K562 (cell line): ENCODE results near the gene AGFG2. TPM values are rescaled to one million over a fixed set of nuclear protein-coding genes. Genes with fewer than 3 reads are reported as not detected.
A peak's percentile ranks its signal among the peaks of the same experiment; 100 is the strongest.

Experiments used
- CBX1 ChIP-seq: sonication (generic); IDR thresholded peaks from 2 replicates; pipeline ENCODE4 v1.6.1; 2016; ENCODE audit warnings: antibody characterized with exemption, low read depth, mild to moderate bottlenecking
- CBX2 ChIP-seq: fragments of 200-600 bp; sonication (generic); IDR thresholded peaks from one replicate; pipeline ENCODE4 v1.6.1; 2012; ENCODE audit warnings: mild to moderate bottlenecking, low read length, inconsistent platforms; ENCODE audit not compliant: insufficient read depth, poor library complexity, severe bottlenecking
- CEBPG ChIP-seq, 3 experiments: fragments of 200-800 bp in 1 of 3; sonication (Bioruptor generic) in 1 of 3; sonication (generic) in 1 of 3; formaldehyde crosslinking in 1 of 3; IDR thresholded peaks in 2 of 3; conservative IDR thresholded peaks in 1 of 3; 2 replicates each; pipeline versions ENCODE4 v1.6.1 to v1.8.0; 2016 to 2022; ENCODE audit warnings: missing compliant biosample characterization in 2 of 3, missing genetic modification characterization in 2 of 3, mild to moderate bottlenecking in 1 of 3, missing genetic modification reagents in 1 of 3
- CTBP1 ChIP-seq: fragments of 450-650 bp; IDR thresholded peaks from 2 replicates; pipeline ENCODE4 v1.6.1; 2016; ENCODE audit warnings: borderline replicate concordance
- EP400 ChIP-seq: fragments of 450-650 bp; IDR thresholded peaks from 2 replicates; pipeline ENCODE4 v1.6.1; 2017; ENCODE audit warnings: antibody characterized with exemption, mild to moderate bottlenecking, moderate library complexity
- HMGN3 ChIP-seq: IDR thresholded peaks from 2 replicates; pipeline ENCODE4 v1.6.1; 2011; ENCODE audit warnings: borderline replicate concordance, low read depth, mild to moderate bottlenecking, mixed read lengths, low read length; ENCODE audit not compliant: insufficient read length; ENCODE audit errors: extremely low read depth
- MYNN ChIP-seq, 2 experiments: sonication (generic); formaldehyde crosslinking in 1 of 2; IDR thresholded peaks; 2 replicates each; pipeline versions ENCODE4 v1.5.0 to v1.6.1; 2016 to 2020; ENCODE audit warnings: antibody characterized with exemption in 1 of 2, missing genetic modification reagents in 1 of 2
- NR2C1 ChIP-seq, 2 experiments: fragments of 450-650 bp; IDR thresholded peaks; 2 replicates each; pipeline ENCODE4 v1.6.1; 2017; ENCODE audit warnings: mild to moderate bottlenecking in 2 of 2, antibody characterized with exemption in 1 of 2, inconsistent platforms in 1 of 2, missing compliant biosample characterization in 1 of 2, missing genetic modification characterization in 1 of 2
- NR2C2 ChIP-seq, 2 experiments: fragments of 200-800 bp in 1 of 2; sonication (Bioruptor generic) in 1 of 2; sonication (generic) in 1 of 2; formaldehyde crosslinking in 1 of 2; IDR thresholded peaks; 2 replicates each; pipeline versions ENCODE4 v1.6.1 to v1.8.0; 2016 to 2022; ENCODE audit warnings: mild to moderate bottlenecking in 1 of 2, missing compliant biosample characterization in 1 of 2, missing genetic modification characterization in 1 of 2, missing genetic modification reagents in 1 of 2
- RFX7 ChIP-seq: fragments of 250-450 bp; sonication (Bioruptor Pico); IDR thresholded peaks from 2 replicates; pipeline ENCODE4 v1.5.1; 2021; ENCODE audit warnings: mild to moderate bottlenecking
- ZNF253 ChIP-seq: fragments of 250-450 bp; sonication (Bioruptor Pico); conservative IDR thresholded peaks from 2 replicates; pipeline ENCODE4 v1.6.1; 2021; ENCODE audit warnings: mild to moderate bottlenecking
- ZNF282 ChIP-seq: sonication (generic); formaldehyde crosslinking; IDR thresholded peaks from 2 replicates; pipeline ENCODE4 v1.8.1; 2023; ENCODE audit warnings: missing genetic modification reagents
- polyA plus RNA-seq, 8 experiments: library from polyadenylated mRNA; depleted of rRNA in 4 of 8; stranded (reverse) in 5 of 8; unstranded in 3 of 8; fragments of >200 nt; fragmentation: Nextera tagmentation in 2 of 8; fragmentation: Illumina TruSeq in 1 of 8; extraction: Ambion mirVana in 2 of 8; extraction: Trizol in 1 of 8; gene quantifications; 2 replicates each; pipeline versions ENCODE4 v1.2.1 to v1.2.3, GENCODE V29; 2011 to 2014; ENCODE audit warnings: inconsistent platforms in 1 of 8, missing spikeins in 1 of 8
- total RNA-seq, 7 experiments: library from RNA; depleted of rRNA in 6 of 7; stranded (reverse); fragments of >200 nt in 6 of 7; fragmentation: Illumina TruSeq in 2 of 7; extraction: Trizol in 2 of 7; gene quantifications; 2 replicates each; pipeline versions ENCODE4 v1.2.1 to v1.2.3, GENCODE V29; 2011 to 2021; ENCODE audit warnings: low replicate concordance in 1 of 7
- TF ChIP-seq, protein P1 (sequence below): sonication (generic); formaldehyde crosslinking; IDR thresholded peaks from 2 replicates; pipeline ENCODE4 v1.8.0; 2022; ENCODE audit warnings: mild to moderate bottlenecking, missing genetic modification reagents
- TF ChIP-seq, protein P2 (sequence below): fragments of 450-650 bp; IDR thresholded peaks from 2 replicates; pipeline ENCODE4 v1.7.1; 2018; ENCODE audit warnings: mild to moderate bottlenecking, low read depth; ENCODE audit not compliant: partially characterized antibody
- TF ChIP-seq, protein P3 (sequence below): fragments of 250-450 bp; sonication (Bioruptor Pico); IDR thresholded peaks from 2 replicates; pipeline ENCODE4 v1.5.0; 2021
- TF ChIP-seq, protein P4 (sequence below): sonication (generic); formaldehyde crosslinking; IDR thresholded peaks from 2 replicates; pipeline ENCODE4 v1.8.1; 2023; ENCODE audit warnings: mild to moderate bottlenecking, missing genetic modification reagents, moderate library complexity
- TF ChIP-seq, protein P5 (sequence below): fragments of 450-650 bp; conservative IDR thresholded peaks from 2 replicates; pipeline ENCODE4 v1.6.1; 2016; ENCODE audit warnings: missing genetic modification characterization, low read depth, mild to moderate bottlenecking, missing compliant biosample characterization, moderate library complexity

AGFG2 gene
- total and polyA plus RNA-seq, 9 of the 15 experiments (the other 6 are each of a cell fraction or from before 2014, with no cell fraction given) = 0.31 to 23.1 (median 6.5) TPM

DNA sequence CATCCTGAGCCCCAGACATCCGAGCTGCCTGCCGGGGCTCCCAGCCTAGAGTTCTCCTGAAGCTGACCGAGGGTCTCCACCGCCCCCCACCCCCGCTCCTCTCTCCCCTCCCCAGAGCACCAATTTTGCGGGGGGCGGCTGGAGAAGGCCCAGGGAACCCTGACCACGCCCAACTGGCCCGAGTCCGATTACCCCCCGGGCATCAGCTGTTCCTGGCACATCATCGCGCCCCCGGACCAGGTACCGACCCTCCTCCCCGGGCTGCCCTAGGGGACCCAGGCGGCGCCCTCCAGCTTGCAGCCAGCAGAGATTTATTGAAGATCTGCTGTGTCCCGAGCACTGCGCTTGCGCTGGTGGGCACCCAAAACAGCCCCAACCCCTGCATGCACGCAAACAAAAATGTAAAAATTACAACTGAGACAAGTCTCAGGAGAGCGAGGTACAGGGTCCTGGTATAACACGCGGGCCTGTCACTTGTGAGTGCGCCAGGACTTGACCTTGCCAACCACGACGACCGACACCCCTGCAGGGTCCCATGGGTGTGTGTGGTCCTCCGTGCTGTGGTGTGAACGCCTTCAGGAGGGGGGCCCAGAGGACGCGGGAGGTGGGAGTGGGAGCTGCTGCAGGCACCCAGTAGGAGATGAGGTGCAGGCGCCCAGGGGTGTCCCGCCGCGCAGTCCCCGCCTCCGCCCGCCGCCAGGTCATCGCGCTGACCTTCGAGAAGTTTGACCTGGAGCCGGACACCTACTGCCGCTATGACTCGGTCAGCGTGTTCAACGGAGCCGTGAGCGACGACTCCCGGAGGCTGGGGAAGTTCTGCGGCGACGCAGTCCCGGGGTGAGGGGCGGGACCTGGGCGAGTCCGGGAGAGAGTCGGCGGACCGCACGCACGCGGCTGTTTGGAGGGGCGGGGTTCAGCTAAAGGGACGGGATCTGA lies 66.2 kb downstream of the AGFG2 start (continued):
- TF ChIP-seq CBX2 = no peak
- TF ChIP-seq, protein P1, sequence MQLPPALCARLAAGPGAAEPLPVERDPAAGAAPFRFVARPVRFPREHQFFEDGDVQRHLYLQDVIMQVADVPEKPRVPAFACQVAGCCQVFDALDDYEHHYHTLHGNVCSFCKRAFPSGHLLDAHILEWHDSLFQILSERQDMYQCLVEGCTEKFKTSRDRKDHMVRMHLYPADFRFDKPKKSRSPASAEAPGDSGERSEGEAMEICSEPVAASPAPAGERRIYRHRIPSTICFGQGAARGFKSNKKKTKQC (CRISPR knock-in tag) = no peak
- TF ChIP-seq NR2C1 (IDR thresholded peaks at IDR 0.05) = 0 out of 2 replicates have a peak, but pooled peaks have one; percentile 34
- no peak for TF ChIP-seq NR2C1 (tag; IDR thresholded peaks at IDR 0.05)
- TF ChIP-seq NR2C2 (CRISPR knock-in tag; IDR thresholded peaks at IDR 0.05) = no peak
- TF ChIP-seq NR2C2 (tag; IDR thresholded peaks at IDR 0.05) = peak; percentile 68
- TF ChIP-seq, protein P2, sequence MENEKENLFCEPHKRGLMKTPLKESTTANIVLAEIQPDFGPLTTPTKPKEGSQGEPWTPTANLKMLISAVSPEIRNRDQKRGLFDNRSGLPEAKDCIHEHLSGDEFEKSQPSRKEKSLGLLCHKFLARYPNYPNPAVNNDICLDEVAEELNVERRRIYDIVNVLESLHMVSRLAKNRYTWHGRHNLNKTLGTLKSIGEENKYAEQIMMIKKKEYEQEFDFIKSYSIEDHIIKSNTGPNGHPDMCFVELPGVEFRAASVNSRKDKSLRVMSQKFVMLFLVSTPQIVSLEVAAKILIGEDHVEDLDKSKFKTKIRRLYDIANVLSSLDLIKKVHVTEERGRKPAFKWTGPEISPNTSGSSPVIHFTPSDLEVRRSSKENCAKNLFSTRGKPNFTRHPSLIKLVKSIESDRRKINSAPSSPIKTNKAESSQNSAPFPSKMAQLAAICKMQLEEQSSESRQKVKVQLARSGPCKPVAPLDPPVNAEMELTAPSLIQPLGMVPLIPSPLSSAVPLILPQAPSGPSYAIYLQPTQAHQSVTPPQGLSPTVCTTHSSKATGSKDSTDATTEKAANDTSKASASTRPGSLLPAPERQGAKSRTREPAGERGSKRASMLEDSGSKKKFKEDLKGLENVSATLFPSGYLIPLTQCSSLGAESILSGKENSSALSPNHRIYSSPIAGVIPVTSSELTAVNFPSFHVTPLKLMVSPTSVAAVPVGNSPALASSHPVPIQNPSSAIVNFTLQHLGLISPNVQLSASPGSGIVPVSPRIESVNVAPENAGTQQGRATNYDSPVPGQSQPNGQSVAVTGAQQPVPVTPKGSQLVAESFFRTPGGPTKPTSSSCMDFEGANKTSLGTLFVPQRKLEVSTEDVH = no peak
- TF ChIP-seq EP400 = no peak; the same call in 1 of the 2 replicates
- no peak for TF ChIP-seq CTBP1
- no peak for TF ChIP-seq MYNN (IDR thresholded peaks at IDR 0.05)
- no peak for TF ChIP-seq MYNN (CRISPR knock-in tag; IDR thresholded peaks at IDR 0.05)
- TF ChIP-seq RFX7 = no peak
- TF ChIP-seq HMGN3 = peak; percentile 70
- no peak for TF ChIP-seq CEBPG (CRISPR knock-in tag; IDR thresholded peaks at IDR 0.05)
- no peak for TF ChIP-seq CEBPG (tag; conservative IDR thresholded peaks at IDR 0.05 in 1 of 2, IDR thresholded peaks at IDR 0.05 in 1 of 2)
- TF ChIP-seq, protein P3, sequence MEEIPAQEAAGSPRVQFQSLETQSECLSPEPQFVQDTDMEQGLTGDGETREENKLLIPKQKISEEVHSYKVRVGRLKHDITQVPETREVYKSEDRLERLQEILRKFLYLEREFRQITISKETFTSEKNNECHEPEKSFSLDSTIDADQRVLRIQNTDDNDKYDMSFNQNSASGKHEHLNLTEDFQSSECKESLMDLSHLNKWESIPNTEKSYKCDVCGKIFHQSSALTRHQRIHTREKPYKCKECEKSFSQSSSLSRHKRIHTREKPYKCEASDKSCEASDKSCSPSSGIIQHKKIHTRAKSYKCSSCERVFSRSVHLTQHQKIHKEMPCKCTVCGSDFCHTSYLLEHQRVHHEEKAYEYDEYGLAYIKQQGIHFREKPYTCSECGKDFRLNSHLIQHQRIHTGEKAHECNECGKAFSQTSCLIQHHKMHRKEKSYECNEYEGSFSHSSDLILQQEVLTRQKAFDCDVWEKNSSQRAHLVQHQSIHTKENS (CRISPR knock-in tag) = no peak
- no peak for TF ChIP-seq ZNF253 (CRISPR knock-in tag)
- TF ChIP-seq, protein P4, sequence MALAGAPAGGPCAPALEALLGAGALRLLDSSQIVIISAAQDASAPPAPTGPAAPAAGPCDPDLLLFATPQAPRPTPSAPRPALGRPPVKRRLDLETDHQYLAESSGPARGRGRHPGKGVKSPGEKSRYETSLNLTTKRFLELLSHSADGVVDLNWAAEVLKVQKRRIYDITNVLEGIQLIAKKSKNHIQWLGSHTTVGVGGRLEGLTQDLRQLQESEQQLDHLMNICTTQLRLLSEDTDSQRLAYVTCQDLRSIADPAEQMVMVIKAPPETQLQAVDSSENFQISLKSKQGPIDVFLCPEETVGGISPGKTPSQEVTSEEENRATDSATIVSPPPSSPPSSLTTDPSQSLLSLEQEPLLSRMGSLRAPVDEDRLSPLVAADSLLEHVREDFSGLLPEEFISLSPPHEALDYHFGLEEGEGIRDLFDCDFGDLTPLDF (CRISPR knock-in tag) = no peak
- TF ChIP-seq ZNF282 (CRISPR knock-in tag) = no peak
- TF ChIP-seq, protein P5, sequence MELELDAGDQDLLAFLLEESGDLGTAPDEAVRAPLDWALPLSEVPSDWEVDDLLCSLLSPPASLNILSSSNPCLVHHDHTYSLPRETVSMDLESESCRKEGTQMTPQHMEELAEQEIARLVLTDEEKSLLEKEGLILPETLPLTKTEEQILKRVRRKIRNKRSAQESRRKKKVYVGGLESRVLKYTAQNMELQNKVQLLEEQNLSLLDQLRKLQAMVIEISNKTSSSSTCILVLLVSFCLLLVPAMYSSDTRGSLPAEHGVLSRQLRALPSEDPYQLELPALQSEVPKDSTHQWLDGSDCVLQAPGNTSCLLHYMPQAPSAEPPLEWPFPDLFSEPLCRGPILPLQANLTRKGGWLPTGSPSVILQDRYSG = no peak
- TF ChIP-seq CBX1 = peak; percentile 12; the same call in 1 of the 2 replicates
